ENCODE results near the gene TOX3. TPM values are rescaled to one million over a fixed set of nuclear protein-coding genes. Genes with fewer than 3 reads are reported as not detected.
A peak's percentile ranks its signal among the peaks of the same experiment; 100 is the strongest.

TOX3 gene
- polyA plus RNA-seq, 1 donor = 10.9 TPM

DNA sequence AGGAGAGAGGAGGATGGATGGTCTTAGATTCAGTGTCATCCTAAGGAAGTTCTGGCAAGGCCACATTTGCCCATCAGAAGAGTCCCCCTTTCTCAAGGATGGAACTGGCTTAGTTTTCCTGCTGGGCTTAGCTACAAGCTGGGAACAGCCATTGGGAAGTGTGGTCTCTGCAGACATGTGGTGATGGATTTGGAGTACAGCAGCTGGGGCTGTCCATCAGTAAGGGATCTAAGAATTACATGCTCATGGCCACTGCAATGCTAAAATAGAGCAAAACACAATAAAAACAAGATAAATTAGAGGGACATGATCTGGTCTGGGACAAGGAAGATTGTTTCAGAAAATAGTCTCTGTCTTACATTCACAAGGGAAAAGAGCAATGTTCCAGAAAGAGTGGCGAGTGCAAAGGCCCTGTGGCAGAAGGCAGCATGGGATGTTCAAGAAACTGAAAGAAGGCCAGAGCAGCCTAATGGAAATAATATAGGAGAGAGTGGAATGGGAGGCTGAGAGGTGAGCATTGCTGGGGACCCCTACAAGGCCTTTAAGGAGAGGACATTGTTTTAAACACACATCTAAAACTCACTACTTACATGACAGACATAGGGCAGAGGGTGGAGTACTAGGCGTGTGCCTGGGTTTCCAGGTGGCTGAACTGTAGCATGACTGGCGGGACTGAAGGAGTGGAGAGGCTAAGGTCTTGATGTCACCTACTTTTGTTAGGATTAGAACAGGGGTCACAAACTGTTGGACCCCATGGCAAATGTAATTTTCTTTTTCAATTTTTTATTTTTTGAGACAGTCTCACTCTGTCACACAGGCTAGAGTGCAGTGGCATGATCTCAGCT is 17.0 kb upstream of the TOX3 start:
- DNase-seq = no peak
- no CpG with 5 or more reads among the region's 3 CpGs for WGBS (ENCODE audit: insufficient coverage, low lambda C conversion rate)
- Histone ChIP-seq H3K4me1 (ENCODE audit: control insufficient read depth, insufficient read depth, low read length) (peaks cover 36% of the 10 kb centered on the region), H3K36me3 (ENCODE audit: control insufficient read depth, insufficient read depth, low read length) (no peaks in the 10 kb centered on the region), H3K4me3 (ENCODE audit: low read length) (no peak overlapping the region), H3K9me3 (ENCODE audit: control insufficient read depth, low read depth, low read length) (no peaks in the 10 kb centered on the region), H3K27me3 (ENCODE audit: control insufficient read depth, insufficient read depth, low read length) (no peaks in the 10 kb centered on the region), H3K27ac (ENCODE audit: low read length) (no peak overlapping the region)

DNA sequence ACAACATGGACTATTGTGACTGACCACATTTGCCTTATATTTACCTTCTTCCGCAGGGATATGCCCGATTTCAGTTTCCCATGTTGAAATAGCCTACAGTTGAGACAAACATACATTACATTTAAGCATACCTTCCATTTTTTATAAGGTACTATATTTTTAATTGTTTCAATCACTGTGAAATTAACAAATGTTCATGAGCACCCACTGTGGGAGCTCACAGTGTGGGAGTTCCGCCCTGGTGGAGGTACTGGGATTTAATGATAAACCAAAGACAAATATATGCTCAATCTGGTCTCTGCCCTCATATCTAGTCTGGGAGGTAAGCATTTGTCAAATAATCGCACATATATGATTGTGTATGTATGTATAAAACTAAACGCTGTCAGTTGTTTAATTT is 15.8 kb upstream of the TOX3 start:
- peak overlapping the region; percentile 71 for H3K27ac ChIP-seq (ENCODE audit: low read length)
- H3K4me3 ChIP-seq (ENCODE audit: low read length) = no peak overlapping the region
- no peaks in the 10 kb centered on the region for H3K9me3 ChIP-seq (ENCODE audit: control insufficient read depth, low read depth, low read length)
- peaks cover 37% of the 10 kb centered on the region for H3K4me1 ChIP-seq (ENCODE audit: control insufficient read depth, insufficient read depth, low read length)
- no peaks in the 10 kb centered on the region for H3K36me3 ChIP-seq (ENCODE audit: control insufficient read depth, insufficient read depth, low read length)
- H3K27me3 ChIP-seq (ENCODE audit: control insufficient read depth, insufficient read depth, low read length) = no peaks in the 10 kb centered on the region
- DNase-seq = no peak
- 36% methylated on average over 2 of the region's 5 CpGs for WGBS (ENCODE audit: insufficient coverage, low lambda C conversion rate)

DNA sequence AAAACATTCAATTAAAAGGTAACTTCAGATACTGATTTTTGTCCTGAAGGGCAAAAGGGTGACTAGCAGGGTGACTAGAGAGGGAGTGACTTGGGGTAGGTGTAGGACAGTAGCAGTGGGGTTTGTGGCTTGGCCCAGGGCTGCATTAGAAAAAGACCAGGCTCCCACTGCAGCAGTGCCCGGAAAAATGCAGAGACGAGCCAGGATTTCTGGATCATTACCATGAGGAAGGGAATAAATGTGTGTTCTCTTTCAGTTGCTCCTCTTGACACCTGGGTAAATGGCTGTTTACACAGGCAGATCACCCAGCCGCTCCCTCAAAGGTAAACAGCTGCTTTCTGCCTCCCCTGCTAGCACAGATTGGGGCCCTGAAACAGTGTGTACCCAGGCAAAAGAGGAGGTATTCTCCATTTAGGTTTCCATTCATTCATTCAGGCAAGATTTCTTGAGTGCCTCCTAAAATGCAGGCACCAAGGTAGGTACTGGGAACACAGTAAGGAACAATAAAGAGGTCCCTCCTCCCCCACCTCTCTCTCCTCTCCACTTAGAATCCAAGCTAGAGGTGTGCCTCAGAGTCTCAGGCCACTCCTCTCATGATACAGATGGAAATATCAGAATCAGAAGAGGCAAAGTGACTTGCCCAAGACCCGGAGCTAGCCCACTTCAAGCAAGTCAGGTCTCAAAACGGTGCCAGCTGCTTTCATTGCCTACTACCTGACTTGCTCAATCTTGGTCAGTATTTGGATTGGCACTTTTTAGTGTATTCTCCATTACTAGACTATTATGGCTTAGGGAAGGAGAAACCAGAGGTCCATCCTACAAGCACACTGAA is 15.2 kb upstream of the TOX3 start:
- peak in 1 of 2 donors; percentile 81 for DNase-seq
- no peak overlapping the region for H3K4me3 ChIP-seq (ENCODE audit: low read length)
- WGBS (ENCODE audit: insufficient coverage, low lambda C conversion rate) = no CpG with 5 or more reads among the region's 5 CpGs
- H3K4me1 ChIP-seq (ENCODE audit: control insufficient read depth, insufficient read depth, low read length) = peaks cover 41% of the 10 kb centered on the region
- H3K9me3 ChIP-seq (ENCODE audit: control insufficient read depth, low read depth, low read length) = no peaks in the 10 kb centered on the region
- peak overlapping the region; percentile 71 for H3K27ac ChIP-seq (ENCODE audit: low read length)
- H3K27me3 ChIP-seq (ENCODE audit: control insufficient read depth, insufficient read depth, low read length) = no peaks in the 10 kb centered on the region
- no peaks in the 10 kb centered on the region for H3K36me3 ChIP-seq (ENCODE audit: control insufficient read depth, insufficient read depth, low read length)

DNA sequence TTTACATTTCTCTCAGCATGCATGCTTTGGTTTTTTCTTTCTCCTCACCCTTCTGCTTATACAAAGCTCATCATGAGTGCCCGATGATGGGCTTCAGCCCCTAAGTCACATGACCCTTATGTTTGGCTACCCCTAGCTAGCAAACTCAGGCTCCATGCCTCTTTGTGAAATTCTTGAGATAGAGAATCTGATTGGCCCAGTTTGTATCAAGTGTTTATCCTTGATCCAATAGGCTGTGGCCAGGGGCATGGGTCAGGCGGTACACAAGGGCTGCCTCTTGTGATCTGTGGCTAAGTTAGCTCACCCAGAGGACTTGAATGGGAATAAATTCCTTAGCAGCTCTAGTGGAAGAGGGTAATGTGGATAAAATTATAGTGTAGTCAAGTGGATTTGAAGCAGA is 11.5 kb upstream of the TOX3 start:
- Histone ChIP-seq H3K4me1 (ENCODE audit: control insufficient read depth, insufficient read depth, low read length) (peaks cover 25% of the 10 kb centered on the region), H3K4me3 (ENCODE audit: low read length) (no peak overlapping the region), H3K27me3 (ENCODE audit: control insufficient read depth, insufficient read depth, low read length) (no peaks in the 10 kb centered on the region), H3K36me3 (ENCODE audit: control insufficient read depth, insufficient read depth, low read length) (no peaks in the 10 kb centered on the region), H3K9me3 (ENCODE audit: control insufficient read depth, low read depth, low read length) (no peaks in the 10 kb centered on the region), H3K27ac (ENCODE audit: low read length) (no peak overlapping the region)
- DNase-seq = no peak
- WGBS (ENCODE audit: insufficient coverage, low lambda C conversion rate) = no CpG with 5 or more reads among the region's 2 CpGs

DNA sequence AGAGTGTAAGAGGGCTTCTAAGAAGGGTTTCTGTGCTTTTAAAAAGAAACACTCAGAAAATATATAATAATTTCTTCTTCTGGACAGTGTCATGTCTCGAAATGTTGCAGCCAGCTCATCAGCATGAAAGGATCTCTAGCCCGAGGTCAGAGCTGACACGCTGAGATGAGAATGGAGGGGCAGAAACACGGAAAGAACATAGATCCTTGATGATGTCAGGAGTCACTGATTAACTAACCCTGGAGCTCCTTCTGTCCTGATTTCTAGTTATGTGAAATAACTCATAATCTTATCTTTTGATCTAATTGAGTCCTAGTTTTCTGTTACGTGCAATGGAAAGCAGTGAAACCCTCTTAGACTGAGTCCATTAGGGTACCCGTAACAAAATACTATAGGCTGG is 10.3 kb upstream of the TOX3 start:
- Histone ChIP-seq H3K4me3 (ENCODE audit: low read length) (no peak overlapping the region), H3K4me1 (ENCODE audit: control insufficient read depth, insufficient read depth, low read length) (peaks cover 13% of the 10 kb centered on the region), H3K36me3 (ENCODE audit: control insufficient read depth, insufficient read depth, low read length) (no peaks in the 10 kb centered on the region), H3K9me3 (ENCODE audit: control insufficient read depth, low read depth, low read length) (no peaks in the 10 kb centered on the region), H3K27me3 (ENCODE audit: control insufficient read depth, insufficient read depth, low read length) (no peaks in the 10 kb centered on the region), H3K27ac (ENCODE audit: low read length) (peak overlapping the region; percentile 87)
- no CpG with 5 or more reads among the region's 6 CpGs for WGBS (ENCODE audit: insufficient coverage, low lambda C conversion rate)
- DNase-seq = peak; percentile 73 to 83

DNA sequence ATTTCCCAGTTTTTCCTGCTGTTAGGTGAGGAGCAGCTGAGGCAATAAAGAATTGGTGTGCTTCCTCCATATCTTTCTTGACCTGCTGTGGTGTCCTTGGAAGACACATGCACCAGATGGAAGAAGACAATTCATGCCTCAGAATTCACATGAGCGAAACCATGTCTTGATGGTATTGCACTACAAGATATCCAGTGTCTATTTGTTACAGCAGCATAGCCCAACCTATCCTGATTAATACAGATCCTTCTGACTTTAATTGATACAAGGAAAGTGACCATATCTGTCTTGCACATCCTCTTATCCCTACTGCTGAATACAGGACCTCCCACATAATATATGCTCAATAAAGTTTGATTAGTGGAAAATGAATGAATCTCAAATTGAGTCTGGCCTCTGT is 9.1 kb upstream of the TOX3 start:
- Histone ChIP-seq H3K36me3 (ENCODE audit: control insufficient read depth, insufficient read depth, low read length) (no peaks in the 10 kb centered on the region), H3K4me1 (ENCODE audit: control insufficient read depth, insufficient read depth, low read length) (peaks cover 5% of the 10 kb centered on the region), H3K4me3 (ENCODE audit: low read length) (no peak overlapping the region), H3K27ac (ENCODE audit: low read length) (no peak overlapping the region), H3K9me3 (ENCODE audit: control insufficient read depth, low read depth, low read length) (no peaks in the 10 kb centered on the region), H3K27me3 (ENCODE audit: control insufficient read depth, insufficient read depth, low read length) (no peaks in the 10 kb centered on the region)
- WGBS (ENCODE audit: insufficient coverage, low lambda C conversion rate) = no CpG with 5 or more reads among the region's 1 CpG
- DNase-seq = no peak

DNA sequence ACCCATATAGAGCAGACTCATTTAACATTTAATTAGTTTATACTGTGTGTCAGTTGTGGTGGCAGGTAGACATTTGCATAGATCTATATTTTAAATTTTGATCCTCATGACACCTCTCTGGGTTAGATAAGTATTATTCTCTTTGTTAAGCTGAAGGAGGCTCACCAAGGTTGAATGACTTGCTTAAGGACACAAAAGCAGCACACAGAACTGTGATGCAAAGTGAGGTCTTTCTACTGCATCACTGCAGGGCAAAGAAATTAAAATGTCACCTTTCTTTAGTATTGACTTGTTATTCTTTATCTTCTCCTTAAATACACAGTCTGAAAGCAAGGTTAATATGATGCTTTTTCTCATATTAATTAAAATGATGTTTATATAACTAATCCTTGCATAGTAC is 8.6 kb upstream of the TOX3 start:
- Histone ChIP-seq H3K27me3 (ENCODE audit: control insufficient read depth, insufficient read depth, low read length) (no peaks in the 10 kb centered on the region), H3K4me3 (ENCODE audit: low read length) (no peak overlapping the region), H3K36me3 (ENCODE audit: control insufficient read depth, insufficient read depth, low read length) (no peaks in the 10 kb centered on the region), H3K9me3 (ENCODE audit: control insufficient read depth, low read depth, low read length) (no peaks in the 10 kb centered on the region), H3K4me1 (ENCODE audit: control insufficient read depth, insufficient read depth, low read length) (peaks cover 5% of the 10 kb centered on the region), H3K27ac (ENCODE audit: low read length) (no peak overlapping the region)
- DNase-seq = no peak

DNA sequence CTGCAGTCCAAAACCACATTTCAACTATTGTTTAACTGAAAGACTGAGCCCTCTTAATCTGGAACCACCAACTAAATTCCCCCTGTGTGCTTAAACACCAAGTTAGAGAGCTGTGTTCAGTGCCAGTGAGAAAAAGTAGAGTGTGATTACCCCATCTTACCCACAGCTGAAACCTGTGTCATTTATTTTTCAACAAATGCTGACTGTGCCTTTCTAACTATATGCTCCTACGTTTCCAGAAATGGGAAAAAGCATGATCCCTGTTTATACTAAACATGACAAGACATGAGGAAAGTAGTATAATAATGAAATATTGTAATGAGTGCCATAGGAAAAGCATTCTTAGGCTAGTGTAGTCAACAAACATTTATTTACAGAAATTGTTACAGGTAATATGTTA is 7.4 kb upstream of the TOX3 start:
- peaks cover 5% of the 10 kb centered on the region for H3K4me1 ChIP-seq (ENCODE audit: control insufficient read depth, insufficient read depth, low read length)
- WGBS (ENCODE audit: insufficient coverage, low lambda C conversion rate) = no CpG with 5 or more reads among the region's 1 CpG
- H3K36me3 ChIP-seq (ENCODE audit: control insufficient read depth, insufficient read depth, low read length) = no peaks in the 10 kb centered on the region
- no peak overlapping the region for H3K4me3 ChIP-seq (ENCODE audit: low read length)
- H3K9me3 ChIP-seq (ENCODE audit: control insufficient read depth, low read depth, low read length) = no peaks in the 10 kb centered on the region
- DNase-seq = no peak
- H3K27ac ChIP-seq (ENCODE audit: low read length) = no peak overlapping the region
- peaks cover 2% of the 10 kb centered on the region for H3K27me3 ChIP-seq (ENCODE audit: control insufficient read depth, insufficient read depth, low read length)

DNA sequence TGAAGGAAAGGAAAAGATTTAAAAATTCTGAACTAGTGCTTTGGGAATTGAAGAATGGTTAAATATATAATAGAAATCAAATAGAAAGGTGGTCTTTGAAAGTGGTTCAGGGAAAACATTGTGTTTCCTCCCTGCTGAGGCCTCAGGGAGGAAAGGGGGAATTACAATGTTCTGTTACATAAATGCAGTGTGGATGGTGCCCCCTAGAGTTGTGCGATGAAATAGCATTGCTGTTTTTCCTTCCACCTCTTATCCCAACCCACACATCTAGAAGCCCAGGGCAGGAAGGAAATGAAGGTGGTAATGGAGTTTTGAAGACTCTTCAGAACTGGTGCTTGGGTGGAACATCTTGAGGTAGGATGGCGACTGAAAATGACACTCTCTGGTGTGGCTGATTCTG is 6.4 kb upstream of the TOX3 start:
- 100% methylated on average over 1 of the region's 2 CpGs for WGBS (ENCODE audit: insufficient coverage, low lambda C conversion rate)
- no peak for DNase-seq
- H3K4me3 ChIP-seq (ENCODE audit: low read length) = no peak overlapping the region
- no peaks in the 10 kb centered on the region for H3K36me3 ChIP-seq (ENCODE audit: control insufficient read depth, insufficient read depth, low read length)
- peaks cover 9% of the 10 kb centered on the region for H3K4me1 ChIP-seq (ENCODE audit: control insufficient read depth, insufficient read depth, low read length)
- H3K27me3 ChIP-seq (ENCODE audit: control insufficient read depth, insufficient read depth, low read length) = peaks cover 2% of the 10 kb centered on the region
- H3K9me3 ChIP-seq (ENCODE audit: control insufficient read depth, low read depth, low read length) = no peaks in the 10 kb centered on the region
- H3K27ac ChIP-seq (ENCODE audit: low read length) = no peak overlapping the region

DNA sequence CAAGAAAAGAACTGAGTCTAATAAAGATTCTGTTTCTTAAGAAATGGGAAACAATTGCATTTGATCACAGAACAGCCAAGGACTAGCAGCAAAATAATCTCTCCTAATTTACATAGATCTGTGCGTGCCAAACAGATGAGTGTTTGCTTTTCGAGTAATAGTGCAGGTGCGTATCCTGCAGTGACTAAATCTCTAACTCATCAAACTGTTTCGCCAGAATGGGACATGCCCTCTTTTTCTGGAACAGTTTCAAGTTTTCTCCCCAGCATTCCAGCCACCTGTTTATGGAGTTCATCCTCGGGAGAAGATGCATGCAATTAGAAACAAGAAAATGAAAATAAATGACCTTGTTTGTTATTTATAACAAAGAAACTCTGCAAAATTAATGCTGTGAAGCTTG is 5.7 kb upstream of the TOX3 start:
- no CpG with 5 or more reads among the region's 5 CpGs for WGBS (ENCODE audit: insufficient coverage, low lambda C conversion rate)

More for the DNA sequence above, 5.7 kb upstream of the TOX3 start:
- Histone ChIP-seq H3K4me1 (ENCODE audit: control insufficient read depth, insufficient read depth, low read length) (peaks cover 8% of the 10 kb centered on the region), H3K27me3 (ENCODE audit: control insufficient read depth, insufficient read depth, low read length) (peaks cover 3% of the 10 kb centered on the region), H3K27ac (ENCODE audit: low read length) (no peak overlapping the region), H3K36me3 (ENCODE audit: control insufficient read depth, insufficient read depth, low read length) (no peaks in the 10 kb centered on the region), H3K4me3 (ENCODE audit: low read length) (no peak overlapping the region), H3K9me3 (ENCODE audit: control insufficient read depth, low read depth, low read length) (no peaks in the 10 kb centered on the region)
- DNase-seq = no peak

Data from large intestine (tissue), 3 donors.